ENCODE results near the gene SHISAL2B.
A peak's percentile ranks its signal among the peaks of the same experiment; 100 is the strongest.

SHISAL2B gene

GRCh38 chr5:64682608-64683007, 7.7 kb upstream of the SHISAL2B start:
- no peaks in the 10 kb centered on the region for H3K36me3 ChIP-seq (ENCODE audit: control insufficient read depth in 1 of 2, insufficient read depth in 2 of 2, low read length in 2 of 2)
- no peak overlapping the region for H3K23ac ChIP-seq (ENCODE audit: low read length)
- no peak overlapping the region for H2BK12ac ChIP-seq (ENCODE audit: low read length)
- H3K4ac ChIP-seq (ENCODE audit: low read depth, low read length) = no peak overlapping the region
- H3K4me2 ChIP-seq (ENCODE audit: low read length) = no peak overlapping the region
- no peaks in the 10 kb centered on the region for H3K9me3 ChIP-seq (ENCODE audit: insufficient read depth, low read depth, low read length)
- no peak overlapping the region for H2AFZ ChIP-seq (ENCODE audit: insufficient read depth, low read length, poor library complexity)
- H3K79me2 ChIP-seq (ENCODE audit: control insufficient read depth, insufficient read depth, low read length, poor library complexity) = no peaks in the 10 kb centered on the region
- H4K91ac ChIP-seq (ENCODE audit: low read depth, low read length) = no peak overlapping the region
- H3K27me3 ChIP-seq (ENCODE audit: insufficient read depth, low read length) = no peaks in the 10 kb centered on the region
- H2AK5ac ChIP-seq (ENCODE audit: low read length) = no peak overlapping the region
- no peak overlapping the region for H3K14ac ChIP-seq (ENCODE audit: low read length)
- no CpG with 5 or more reads among the region's 7 CpGs for WGBS (ENCODE audit: extremely low coverage, insufficient coverage, insufficient read length)
- H2BK120ac ChIP-seq (ENCODE audit: insufficient read depth, low read length, poor library complexity) = no peak overlapping the region
- H4K12ac ChIP-seq (ENCODE audit: low read depth, low read length) = no peak overlapping the region
- no peaks in the 10 kb centered on the region for H3K4me1 ChIP-seq (ENCODE audit: control insufficient read depth in 1 of 2, insufficient read depth in 2 of 2, low read length in 2 of 2)
- no peak overlapping the region for H3K18ac ChIP-seq (ENCODE audit: low read length)
- no peak overlapping the region for H3K27ac ChIP-seq (ENCODE audit: low read depth, low read length)
- no peak overlapping the region for H3K4me3 ChIP-seq (ENCODE audit: low read depth, low read length)
- no peak overlapping the region for H4K8ac ChIP-seq (ENCODE audit: low read depth, low read length)
- no peak overlapping the region for H3K9ac ChIP-seq (ENCODE audit: low read length)
- peak; percentile 2 to 30 for DNase-seq
- no peak overlapping the region for H2BK5ac ChIP-seq (ENCODE audit: low read depth, low read length, poor library complexity)
- H3K79me1 ChIP-seq (ENCODE audit: low read length) = no peaks in the 10 kb centered on the region

GRCh38 chr5:64685866-64686265, 4.4 kb upstream of the SHISAL2B start:
- no peak overlapping the region for H2BK12ac ChIP-seq (ENCODE audit: low read length)
- no peaks in the 10 kb centered on the region for H3K79me1 ChIP-seq (ENCODE audit: low read length)
- H3K79me2 ChIP-seq (ENCODE audit: control insufficient read depth, insufficient read depth, low read length, poor library complexity) = no peaks in the 10 kb centered on the region
- no peak overlapping the region for H2AK5ac ChIP-seq (ENCODE audit: low read length)
- no peak overlapping the region for H2BK5ac ChIP-seq (ENCODE audit: low read depth, low read length, poor library complexity)
- no CpG with 5 or more reads among the region's 5 CpGs for WGBS (ENCODE audit: extremely low coverage, insufficient coverage, insufficient read length)
- H3K18ac ChIP-seq (ENCODE audit: low read length) = no peak overlapping the region
- H4K8ac ChIP-seq (ENCODE audit: low read depth, low read length) = no peak overlapping the region
- H3K9me3 ChIP-seq (ENCODE audit: insufficient read depth, low read depth, low read length) = no peaks in the 10 kb centered on the region
- H3K27ac ChIP-seq (ENCODE audit: low read depth, low read length) = no peak overlapping the region
- peaks cover 4% of the 10 kb centered on the region for H3K27me3 ChIP-seq (ENCODE audit: insufficient read depth, low read length)
- H3K4ac ChIP-seq (ENCODE audit: low read depth, low read length) = no peak overlapping the region
- no peak overlapping the region for H3K14ac ChIP-seq (ENCODE audit: low read length)
- H2AFZ ChIP-seq (ENCODE audit: insufficient read depth, low read length, poor library complexity) = no peak overlapping the region
- H3K4me3 ChIP-seq (ENCODE audit: low read depth, low read length) = no peak overlapping the region
- no peak for DNase-seq
- H3K4me1 ChIP-seq (ENCODE audit: control insufficient read depth in 1 of 2, insufficient read depth in 2 of 2, low read length in 2 of 2) = peaks cover 0 to 7% of the 10 kb centered on the region in 2 experiments
- no peak overlapping the region for H4K91ac ChIP-seq (ENCODE audit: low read depth, low read length)
- no peak overlapping the region for H2BK120ac ChIP-seq (ENCODE audit: insufficient read depth, low read length, poor library complexity)
- H4K12ac ChIP-seq (ENCODE audit: low read depth, low read length) = no peak overlapping the region
- H3K4me2 ChIP-seq (ENCODE audit: low read length) = no peak overlapping the region
- no peaks in the 10 kb centered on the region for H3K36me3 ChIP-seq (ENCODE audit: control insufficient read depth in 1 of 2, insufficient read depth in 2 of 2, low read length in 2 of 2)
- H3K23ac ChIP-seq (ENCODE audit: low read length) = no peak overlapping the region
- no peak overlapping the region for H3K9ac ChIP-seq (ENCODE audit: low read length)

GRCh38 chr5:64688391-64688790, 1.9 kb upstream of the SHISAL2B start:
- no peaks in the 10 kb centered on the region for H3K79me1 ChIP-seq (ENCODE audit: low read length)
- no peak overlapping the region for H3K18ac ChIP-seq (ENCODE audit: low read length)
- peaks cover 0 to 9% of the 10 kb centered on the region in 2 experiments for H3K4me1 ChIP-seq (ENCODE audit: control insufficient read depth in 1 of 2, insufficient read depth in 2 of 2, low read length in 2 of 2)
- H4K12ac ChIP-seq (ENCODE audit: low read depth, low read length) = no peak overlapping the region
- H2BK12ac ChIP-seq (ENCODE audit: low read length) = no peak overlapping the region
- no peak overlapping the region for H2BK120ac ChIP-seq (ENCODE audit: insufficient read depth, low read length, poor library complexity)
- WGBS (ENCODE audit: extremely low coverage, insufficient coverage, insufficient read length) = no CpG with 5 or more reads among the region's 3 CpGs
- peaks cover 6% of the 10 kb centered on the region for H3K27me3 ChIP-seq (ENCODE audit: insufficient read depth, low read length)
- H3K4me3 ChIP-seq (ENCODE audit: low read depth, low read length) = no peak overlapping the region
- H3K23ac ChIP-seq (ENCODE audit: low read length) = no peak overlapping the region
- no peak overlapping the region for H4K91ac ChIP-seq (ENCODE audit: low read depth, low read length)
- H3K27ac ChIP-seq (ENCODE audit: low read depth, low read length) = no peak overlapping the region
- H3K14ac ChIP-seq (ENCODE audit: low read length) = no peak overlapping the region
- no peak overlapping the region for H2AK5ac ChIP-seq (ENCODE audit: low read length)
- H3K9ac ChIP-seq (ENCODE audit: low read length) = no peak overlapping the region
- H2AFZ ChIP-seq (ENCODE audit: insufficient read depth, low read length, poor library complexity) = no peak overlapping the region
- no peak for DNase-seq
- H3K4ac ChIP-seq (ENCODE audit: low read depth, low read length) = no peak overlapping the region
- no peak overlapping the region for H3K4me2 ChIP-seq (ENCODE audit: low read length)
- no peak overlapping the region for H4K8ac ChIP-seq (ENCODE audit: low read depth, low read length)
- H3K79me2 ChIP-seq (ENCODE audit: control insufficient read depth, insufficient read depth, low read length, poor library complexity) = no peaks in the 10 kb centered on the region
- no peaks in the 10 kb centered on the region for H3K9me3 ChIP-seq (ENCODE audit: insufficient read depth, low read depth, low read length)
- H3K36me3 ChIP-seq (ENCODE audit: control insufficient read depth in 1 of 2, insufficient read depth in 2 of 2, low read length in 2 of 2) = no peaks in the 10 kb centered on the region
- no peak overlapping the region for H2BK5ac ChIP-seq (ENCODE audit: low read depth, low read length, poor library complexity)

- no peaks in the 10 kb centered on the region for H3K36me3 ChIP-seq (ENCODE audit: control insufficient read depth in 1 of 2, insufficient read depth in 2 of 2, low read length in 2 of 2)
- H3K4me2 ChIP-seq (ENCODE audit: low read length) = no peak overlapping the region
- no peak overlapping the region for H2BK12ac ChIP-seq (ENCODE audit: low read length)
- no peak overlapping the region for H3K27ac ChIP-seq (ENCODE audit: low read depth, low read length)
- H3K4ac ChIP-seq (ENCODE audit: low read depth, low read length) = no peak overlapping the region
- H3K18ac ChIP-seq (ENCODE audit: low read length) = no peak overlapping the region
- no peak overlapping the region for H3K23ac ChIP-seq (ENCODE audit: low read length)
- no peak overlapping the region for H3K14ac ChIP-seq (ENCODE audit: low read length)
- H3K4me3 ChIP-seq (ENCODE audit: low read depth, low read length) = no peak overlapping the region
- no peak for DNase-seq
- WGBS (ENCODE audit: extremely low coverage, insufficient coverage, insufficient read length) = no CpG with 5 or more reads among the region's 3 CpGs
- no peak overlapping the region for H2BK5ac ChIP-seq (ENCODE audit: low read depth, low read length, poor library complexity)
- no peak overlapping the region for H4K91ac ChIP-seq (ENCODE audit: low read depth, low read length)
- H4K8ac ChIP-seq (ENCODE audit: low read depth, low read length) = no peak overlapping the region
- no peak overlapping the region for H2BK120ac ChIP-seq (ENCODE audit: insufficient read depth, low read length, poor library complexity)
- no peaks in the 10 kb centered on the region for H3K79me1 ChIP-seq (ENCODE audit: low read length)
- no peaks in the 10 kb centered on the region for H3K79me2 ChIP-seq (ENCODE audit: control insufficient read depth, insufficient read depth, low read length, poor library complexity)
- no peaks in the 10 kb centered on the region for H3K9me3 ChIP-seq (ENCODE audit: insufficient read depth, low read depth, low read length)
- peaks cover 0 to 9% of the 10 kb centered on the region in 2 experiments for H3K4me1 ChIP-seq (ENCODE audit: control insufficient read depth in 1 of 2, insufficient read depth in 2 of 2, low read length in 2 of 2)
- H2AK5ac ChIP-seq (ENCODE audit: low read length) = no peak overlapping the region
- no peak overlapping the region for H4K12ac ChIP-seq (ENCODE audit: low read depth, low read length)
- peaks cover 6% of the 10 kb centered on the region for H3K27me3 ChIP-seq (ENCODE audit: insufficient read depth, low read length)
- H2AFZ ChIP-seq (ENCODE audit: insufficient read depth, low read length, poor library complexity) = no peak overlapping the region
- H3K9ac ChIP-seq (ENCODE audit: low read length) = no peak overlapping the region
Observed at GRCh38 chr5:64688965-64689364, 1.3 kb upstream of the SHISAL2B start.

All from trophoblast cell (in vitro differentiated cells and primary cell).